Measurements from ENCODE around the gene ZNF500.

The ZNF500 gene

GRCh38 chr16:4734730-4735535, 32.0 kb downstream of the ZNF500 start:
- H3K4me3 ChIP-seq (ENCODE audit: low read depth, low read length): peak overlapping the region; percentile 88
- in situ Hi-C loops (cut with HindIII; ENCODE audit: low sequenced_read_pairs): no loop called here
- TF ChIP-seq CTCF (IDR thresholded peaks at IDR 0.05; ENCODE audit: low read depth, low read length): no peak
- peak; percentile 81 for DNase-seq (ENCODE audit: low read depth, low spot score)

DNA sequence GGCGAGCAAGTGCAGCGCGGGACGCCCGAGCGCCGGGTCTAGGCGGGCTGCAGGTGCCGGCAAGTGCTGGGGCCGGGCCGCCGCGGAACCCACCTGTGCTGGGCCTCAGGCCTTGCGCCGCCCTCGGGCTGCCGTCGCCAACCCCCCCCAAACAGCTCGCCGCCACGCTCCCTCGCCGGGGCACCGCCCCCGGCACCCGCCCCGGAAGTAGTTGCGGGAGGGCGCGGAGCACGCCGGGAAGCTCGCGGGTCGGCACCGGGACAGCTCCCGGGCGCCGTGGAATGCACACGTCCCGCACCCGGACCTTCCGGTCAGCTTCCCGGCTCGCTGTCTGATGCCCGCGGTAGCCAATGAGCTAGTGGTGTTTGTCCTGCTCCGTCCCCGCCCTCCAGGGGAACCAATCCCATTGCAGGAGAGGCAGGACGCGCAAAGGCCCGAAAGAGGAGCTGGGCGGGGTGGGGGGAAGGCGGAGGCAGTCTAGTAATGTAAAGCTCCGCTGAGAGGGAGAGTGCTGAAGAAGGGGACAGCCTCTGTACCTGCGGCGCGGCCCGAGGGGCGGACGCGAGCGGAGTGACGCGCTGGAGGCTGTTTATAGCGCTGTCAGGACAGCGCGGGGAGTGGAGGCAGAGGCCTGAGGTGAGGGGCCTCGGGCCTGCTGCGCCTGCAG, 32.8 kb downstream of the ZNF500 start, which contains the start of the genes ANKS3 and DNAAF8:
ANKS3 (minus strand) TSS at position 209 of the 667 bp plus-strand sequence. CDS start 4,122 bp downstream, outside the sequence.
DNAAF8 (plus strand) TSS at position 475 of the 667 bp plus-strand sequence. CDS start 1,978 bp downstream, outside the sequence.
- peak; percentile 97 for DNase-seq (ENCODE audit: low read depth, low spot score)
- TF ChIP-seq CTCF (IDR thresholded peaks at IDR 0.05; ENCODE audit: low read depth, low read length): no peak
- in situ Hi-C loops (cut with HindIII; ENCODE audit: low sequenced_read_pairs): no loop called here
- H3K4me3 ChIP-seq (ENCODE audit: low read depth, low read length): peak within 1 kb of the TSS; percentile 88

- no peak for TF ChIP-seq CTCF (IDR thresholded peaks at IDR 0.05; ENCODE audit: low read depth, low read length)
- peak overlapping the region; percentile 88 for H3K4me3 ChIP-seq (ENCODE audit: low read depth, low read length)
- in situ Hi-C loops (cut with HindIII; ENCODE audit: low sequenced_read_pairs): no loop called here
- no peak for DNase-seq (ENCODE audit: low read depth, low spot score)
These were observed 33.3 kb downstream of the ZNF500 start for GRCh38 chr16:4733747-4734062.

DNA sequence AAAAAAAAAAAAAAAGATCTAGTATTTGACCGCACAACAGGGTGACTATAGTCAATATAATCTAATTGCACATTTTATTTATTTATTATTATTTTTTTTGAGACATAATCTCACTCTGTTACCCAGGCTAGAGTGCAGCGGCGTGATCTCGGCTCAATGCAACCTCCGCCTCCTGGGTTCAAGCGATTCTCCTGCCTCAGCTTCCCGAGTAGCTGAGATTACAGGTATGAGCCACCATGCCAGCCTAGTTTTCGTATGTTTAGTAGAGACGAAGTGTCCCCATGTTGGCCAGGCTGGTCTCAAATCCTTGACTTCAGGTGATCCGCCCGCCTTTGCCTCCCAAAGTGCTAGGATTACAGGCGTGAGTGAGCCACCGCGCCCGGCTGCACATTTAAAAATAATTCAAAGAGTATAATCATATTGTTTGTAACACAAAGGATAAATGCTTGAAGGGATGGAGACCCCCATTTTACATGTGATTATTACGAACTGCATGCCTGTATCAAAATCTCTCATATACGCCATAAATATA, 33.7 kb downstream of the ZNF500 start:
- no peak for DNase-seq (ENCODE audit: low read depth, low spot score)
- peak overlapping the region; percentile 88 for H3K4me3 ChIP-seq (ENCODE audit: low read depth, low read length)
- in situ Hi-C loops (cut with HindIII; ENCODE audit: low sequenced_read_pairs): no loop called here
- no peak for TF ChIP-seq CTCF (IDR thresholded peaks at IDR 0.05; ENCODE audit: low read depth, low read length)

GRCh38 chr16:4729876-4730275, 37.1 kb downstream of the ZNF500 start:
- TF ChIP-seq CTCF (IDR thresholded peaks at IDR 0.05; ENCODE audit: low read depth, low read length): no peak
- in situ Hi-C loops (cut with HindIII; ENCODE audit: low sequenced_read_pairs): no loop called here

GRCh38 chr16:4728676-4729075, 38.3 kb downstream of the ZNF500 start:
- DNase-seq (ENCODE audit: low read depth, low spot score): no peak
- H3K4me3 ChIP-seq (ENCODE audit: low read depth, low read length): no peak overlapping the region
- no peak for TF ChIP-seq CTCF (IDR thresholded peaks at IDR 0.05; ENCODE audit: low read depth, low read length)
- in situ Hi-C loops (cut with HindIII; ENCODE audit: low sequenced_read_pairs): no loop called here

More at GRCh38 chr16:4729876-4730275, 37.1 kb downstream of the ZNF500 start:
- no peak overlapping the region for H3K4me3 ChIP-seq (ENCODE audit: low read depth, low read length)
- no peak for DNase-seq (ENCODE audit: low read depth, low spot score)

All from astrocyte of the spinal cord (primary cell).